Measurements from ENCODE around the gene SVIL. TPM values are rescaled to one million over a fixed set of nuclear protein-coding genes. Genes with fewer than 3 reads are reported as not detected.
"Not testable (repeated sequence)": the region's sequence is repeated elsewhere in the genome, so short reads cannot be mapped to it uniquely, and the experiment has no call there.

The SVIL gene
- total RNA-seq, 1 donor, result 7.8 TPM

DNA sequence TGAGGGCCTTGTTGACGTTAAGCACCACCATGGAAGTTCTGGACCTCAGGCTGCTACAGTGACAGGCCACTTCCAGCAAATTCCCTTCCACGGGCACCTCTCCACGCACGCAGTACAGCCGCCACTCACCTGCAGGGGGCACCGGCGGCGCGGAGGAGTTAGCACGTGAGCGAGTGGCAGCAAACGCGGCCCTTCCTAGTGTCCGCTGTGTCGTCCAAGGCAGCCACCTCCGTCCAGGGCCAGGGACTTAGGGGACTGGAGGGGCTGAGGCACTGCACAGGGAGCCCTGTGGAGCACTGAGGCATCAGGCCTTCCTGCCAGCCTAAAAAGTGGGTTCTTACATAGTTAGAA is 164.4 kb downstream of the SVIL start:
- TF ChIP-seq, protein P1, sequence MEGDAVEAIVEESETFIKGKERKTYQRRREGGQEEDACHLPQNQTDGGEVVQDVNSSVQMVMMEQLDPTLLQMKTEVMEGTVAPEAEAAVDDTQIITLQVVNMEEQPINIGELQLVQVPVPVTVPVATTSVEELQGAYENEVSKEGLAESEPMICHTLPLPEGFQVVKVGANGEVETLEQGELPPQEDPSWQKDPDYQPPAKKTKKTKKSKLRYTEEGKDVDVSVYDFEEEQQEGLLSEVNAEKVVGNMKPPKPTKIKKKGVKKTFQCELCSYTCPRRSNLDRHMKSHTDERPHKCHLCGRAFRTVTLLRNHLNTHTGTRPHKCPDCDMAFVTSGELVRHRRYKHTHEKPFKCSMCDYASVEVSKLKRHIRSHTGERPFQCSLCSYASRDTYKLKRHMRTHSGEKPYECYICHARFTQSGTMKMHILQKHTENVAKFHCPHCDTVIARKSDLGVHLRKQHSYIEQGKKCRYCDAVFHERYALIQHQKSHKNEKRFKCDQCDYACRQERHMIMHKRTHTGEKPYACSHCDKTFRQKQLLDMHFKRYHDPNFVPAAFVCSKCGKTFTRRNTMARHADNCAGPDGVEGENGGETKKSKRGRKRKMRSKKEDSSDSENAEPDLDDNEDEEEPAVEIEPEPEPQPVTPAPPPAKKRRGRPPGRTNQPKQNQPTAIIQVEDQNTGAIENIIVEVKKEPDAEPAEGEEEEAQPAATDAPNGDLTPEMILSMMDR (IDR thresholded peaks at IDR 0.05; ENCODE audit: insufficient read depth, low read depth, low read length), result peak; percentile 44
- DNase-seq (ENCODE audit: low read depth), result no peak
- no peak overlapping the region for H3K4me3 ChIP-seq (ENCODE audit: low read depth, low read length)

DNA sequence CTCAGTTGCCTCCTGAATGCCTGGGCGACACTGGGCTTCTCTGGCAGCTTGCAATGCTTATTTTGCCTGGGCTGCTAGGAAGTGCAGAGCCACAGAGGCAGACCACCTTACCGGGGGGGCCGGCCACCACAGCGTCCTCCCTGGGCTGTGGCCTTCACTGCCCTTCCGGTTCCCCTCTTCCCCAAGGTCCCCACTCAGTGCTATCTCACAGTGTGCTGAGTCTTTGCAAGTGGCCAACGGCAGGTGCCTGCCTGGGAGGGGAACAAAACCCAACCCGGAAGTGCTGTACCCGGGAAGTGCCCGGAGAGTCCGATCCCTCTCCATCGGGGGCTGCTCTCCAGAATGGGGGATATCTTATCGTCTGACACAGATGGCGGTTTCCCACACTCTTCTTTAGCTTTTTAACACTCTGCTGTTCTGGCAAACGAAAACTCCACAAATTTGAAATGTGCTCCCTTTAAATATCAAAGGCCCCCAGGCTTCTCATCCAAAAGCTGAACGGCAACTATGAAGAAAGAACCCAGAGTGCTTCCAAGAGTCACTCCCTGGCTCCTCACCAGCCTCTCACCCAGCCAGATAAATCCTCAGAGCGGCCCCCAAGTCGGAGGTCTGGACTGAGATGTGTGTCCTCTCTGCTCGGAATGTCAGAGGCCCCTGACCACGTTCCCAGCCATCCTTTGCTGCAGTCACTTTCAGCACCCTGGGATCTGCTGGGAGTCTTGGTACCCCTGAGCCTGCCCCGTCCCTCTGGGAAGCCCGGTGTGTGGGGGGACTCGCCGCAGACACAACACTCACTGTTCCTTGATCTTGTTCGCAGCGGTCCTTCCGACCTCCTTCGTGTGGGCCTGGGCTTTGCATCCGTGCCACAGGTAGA is 165.1 kb downstream of the SVIL start:
- DNase-seq (ENCODE audit: low read depth), result no peak
- TF ChIP-seq, protein P1 (IDR thresholded peaks at IDR 0.05; ENCODE audit: insufficient read depth, low read depth, low read length), result no peak
- H3K4me3 ChIP-seq (ENCODE audit: low read depth, low read length), result no peak overlapping the region

DNA sequence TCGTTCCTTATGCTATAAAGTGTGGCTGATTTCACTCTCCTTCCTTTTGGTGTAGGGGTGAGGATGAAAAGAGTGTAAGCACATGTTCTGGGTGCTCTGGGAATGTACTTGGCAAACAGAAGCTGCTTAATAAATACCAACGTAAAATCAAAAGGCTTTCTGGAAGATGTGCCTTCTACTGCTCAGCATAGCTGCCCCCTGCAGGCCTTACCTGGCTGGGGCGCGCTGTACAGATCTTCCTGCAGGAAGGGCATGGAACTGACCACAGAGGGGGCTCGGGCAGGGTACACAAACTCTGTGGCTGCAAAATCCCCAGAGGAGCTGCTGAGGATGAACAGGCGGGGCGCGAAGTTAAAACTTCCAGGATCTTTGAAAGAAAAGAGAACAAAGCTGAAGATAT is 169.4 kb downstream of the SVIL start:
- TF ChIP-seq, protein P1 (IDR thresholded peaks at IDR 0.05; ENCODE audit: insufficient read depth, low read depth, low read length), result peak; percentile 30
- no peak overlapping the region for H3K4me3 ChIP-seq (ENCODE audit: low read depth, low read length)
- no peak for DNase-seq (ENCODE audit: low read depth)

DNA sequence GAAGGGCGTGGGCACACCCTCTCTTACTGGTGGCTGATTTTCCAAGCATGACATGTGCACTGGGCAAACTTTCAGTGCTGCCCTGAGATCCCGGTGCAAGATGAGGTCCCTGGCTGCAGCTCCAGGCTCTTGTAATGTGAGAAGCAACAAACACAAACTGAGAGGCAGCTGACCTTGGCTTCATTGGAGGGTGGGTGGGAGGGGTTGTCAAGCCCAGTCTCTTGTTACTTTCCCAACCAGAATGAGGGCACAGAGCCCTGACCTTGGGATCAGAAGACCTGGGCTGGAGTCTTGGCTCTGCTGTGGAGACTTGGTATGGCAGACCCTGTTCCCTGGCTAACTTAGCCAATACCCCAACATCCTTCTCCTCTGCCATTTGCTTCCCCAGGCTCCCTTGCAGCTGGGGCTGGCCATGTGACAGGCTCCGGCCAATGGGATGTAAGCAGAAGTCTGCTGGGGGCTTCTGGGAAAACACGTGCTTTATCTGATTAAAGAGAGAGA is 170.1 kb downstream of the SVIL start:
- H3K4me3 ChIP-seq (ENCODE audit: low read depth, low read length), result not testable (repeated sequence)
- DNase-seq (ENCODE audit: low read depth), result peak; percentile 21

DNA sequence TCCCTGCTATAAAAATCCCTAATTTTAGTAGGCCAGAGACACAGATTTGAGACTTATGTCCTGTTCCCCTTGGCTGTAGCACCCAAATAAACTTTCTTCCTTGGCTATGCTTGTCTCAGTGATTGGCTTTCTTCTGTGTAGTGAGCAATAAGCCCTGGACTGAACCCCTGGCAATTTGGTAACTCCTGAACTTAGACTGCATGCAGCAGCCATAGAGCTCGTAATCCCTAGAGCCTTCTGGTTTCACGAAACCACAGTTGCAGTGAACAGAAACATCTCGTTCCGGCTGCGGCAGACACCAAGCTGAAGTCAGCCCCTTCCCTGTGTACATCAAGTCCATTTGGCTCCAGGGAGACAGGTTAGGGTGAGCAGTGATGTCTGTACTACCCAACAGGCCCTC is 173.7 kb downstream of the SVIL start:
- TF ChIP-seq, protein P1 (IDR thresholded peaks at IDR 0.05; ENCODE audit: insufficient read depth, low read depth, low read length), result no peak

DNA sequence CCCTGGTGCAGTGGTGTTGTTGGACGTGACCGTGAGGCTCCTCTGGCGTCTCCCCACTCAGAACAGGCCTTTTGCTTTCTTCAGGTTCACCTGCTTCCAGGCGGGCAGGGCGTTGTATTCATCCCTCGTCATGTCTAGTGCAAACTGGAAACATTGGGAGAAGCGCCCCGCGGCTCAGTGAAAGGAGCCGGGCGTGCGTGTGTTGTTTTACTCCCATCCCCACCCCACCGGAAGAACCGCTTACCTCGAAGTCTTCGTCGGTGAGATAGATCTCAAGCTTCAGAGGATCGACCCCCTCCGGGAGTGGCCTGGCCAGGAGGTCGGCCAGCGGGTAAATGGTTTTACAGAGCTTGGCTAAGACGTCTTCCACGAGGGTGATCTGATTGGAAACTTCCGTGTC is 176.6 kb downstream of the SVIL start:
- not testable (repeated sequence) for DNase-seq (ENCODE audit: low read depth); H3K4me3 ChIP-seq (ENCODE audit: low read depth, low read length)

More for the DNA sequence above, 173.7 kb downstream of the SVIL start:
- no peak for DNase-seq (ENCODE audit: low read depth)
- no peak overlapping the region for H3K4me3 ChIP-seq (ENCODE audit: low read depth, low read length)

DNA sequence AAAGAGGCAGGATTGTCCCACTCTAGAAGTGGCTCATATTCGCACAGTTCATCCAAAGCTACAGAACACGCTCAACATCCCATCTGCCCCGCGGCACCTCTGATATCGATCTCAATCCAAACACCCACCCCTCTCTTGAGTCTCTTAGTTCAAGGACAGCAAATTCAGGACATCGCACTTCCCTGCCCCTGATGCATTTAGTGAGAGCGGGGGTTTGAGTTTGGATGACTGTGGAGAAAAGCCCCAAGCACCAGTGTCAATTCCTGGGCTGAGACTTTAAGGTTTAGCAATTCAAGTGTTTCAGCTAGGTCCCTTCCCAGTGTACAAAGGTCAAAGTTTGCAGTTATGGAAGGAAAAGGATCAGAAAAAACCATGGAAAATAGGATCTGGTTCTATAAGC is 179.7 kb downstream of the SVIL start:
- TF ChIP-seq, protein P1 (IDR thresholded peaks at IDR 0.05; ENCODE audit: insufficient read depth, low read depth, low read length), result no peak

DNA sequence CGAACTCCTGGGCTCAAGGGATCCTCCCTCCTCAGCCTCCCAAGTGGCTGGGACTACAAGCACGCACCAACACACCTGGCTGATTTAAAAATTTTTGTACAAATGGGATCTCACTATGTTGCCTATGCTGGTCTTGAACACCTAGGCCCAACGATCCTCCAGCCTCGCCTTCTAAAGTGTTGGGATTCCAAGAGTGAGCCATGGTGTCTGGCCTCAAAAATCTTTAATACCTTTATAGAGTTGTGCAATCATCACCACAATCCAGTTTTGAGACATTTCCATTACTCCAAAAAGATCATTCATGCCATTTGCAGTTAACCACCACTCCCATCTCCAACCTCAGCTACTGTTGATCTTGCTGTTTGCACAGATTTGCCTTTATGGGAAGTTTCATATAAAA is 180.5 kb downstream of the SVIL start:
- H3K4me3 ChIP-seq (ENCODE audit: low read depth, low read length), result no peak overlapping the region
- DNase-seq (ENCODE audit: low read depth), result no peak
- TF ChIP-seq, protein P1 (IDR thresholded peaks at IDR 0.05; ENCODE audit: insufficient read depth, low read depth, low read length), result no peak

More for the DNA sequence above, 179.7 kb downstream of the SVIL start:
- no peak overlapping the region for H3K4me3 ChIP-seq (ENCODE audit: low read depth, low read length)
- no peak for DNase-seq (ENCODE audit: low read depth)

Data from fibroblast of villous mesenchyme (primary cell).